WI38 (cell line): Measurements from ENCODE around the gene PRDM12.
A peak's percentile ranks its signal among the peaks of the same experiment; 100 is the strongest.

Experiments used
- H3K4me3 ChIP-seq: 2 replicates; pipeline ENCODE4 v1.5.1; 2011; ENCODE audit warnings: low read depth, mild to moderate bottlenecking, control low read depth, low read length
- TF ChIP-seq, protein P1 (sequence below): IDR thresholded peaks from 2 replicates; pipeline ENCODE4 v1.5.1; 2012; ENCODE audit warnings: low read depth, mild to moderate bottlenecking, control low read depth, low read length

Gene PRDM12

DNA sequence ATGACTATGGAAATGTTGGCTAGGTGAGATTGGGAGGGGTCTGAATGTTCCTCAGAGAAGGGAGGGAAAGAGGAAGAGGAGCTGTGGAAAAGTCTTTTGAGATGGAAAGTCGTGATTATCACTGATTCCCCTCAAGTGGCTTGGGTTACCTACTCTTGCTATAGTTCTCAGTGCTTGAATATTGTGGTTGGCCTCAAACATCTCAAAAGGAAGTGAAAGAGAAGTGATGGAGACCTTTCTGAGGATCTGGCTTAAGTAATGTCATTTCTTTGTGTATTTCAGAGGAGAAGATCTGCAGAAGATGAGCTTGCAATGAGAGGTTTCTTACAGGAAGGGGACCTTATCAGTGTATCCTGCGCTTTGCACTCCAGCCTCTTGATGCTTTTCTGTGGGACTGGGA is 34.7 kb downstream of the PRDM12 start:
- no peak overlapping the region for H3K4me3 ChIP-seq
- TF ChIP-seq, protein P1, sequence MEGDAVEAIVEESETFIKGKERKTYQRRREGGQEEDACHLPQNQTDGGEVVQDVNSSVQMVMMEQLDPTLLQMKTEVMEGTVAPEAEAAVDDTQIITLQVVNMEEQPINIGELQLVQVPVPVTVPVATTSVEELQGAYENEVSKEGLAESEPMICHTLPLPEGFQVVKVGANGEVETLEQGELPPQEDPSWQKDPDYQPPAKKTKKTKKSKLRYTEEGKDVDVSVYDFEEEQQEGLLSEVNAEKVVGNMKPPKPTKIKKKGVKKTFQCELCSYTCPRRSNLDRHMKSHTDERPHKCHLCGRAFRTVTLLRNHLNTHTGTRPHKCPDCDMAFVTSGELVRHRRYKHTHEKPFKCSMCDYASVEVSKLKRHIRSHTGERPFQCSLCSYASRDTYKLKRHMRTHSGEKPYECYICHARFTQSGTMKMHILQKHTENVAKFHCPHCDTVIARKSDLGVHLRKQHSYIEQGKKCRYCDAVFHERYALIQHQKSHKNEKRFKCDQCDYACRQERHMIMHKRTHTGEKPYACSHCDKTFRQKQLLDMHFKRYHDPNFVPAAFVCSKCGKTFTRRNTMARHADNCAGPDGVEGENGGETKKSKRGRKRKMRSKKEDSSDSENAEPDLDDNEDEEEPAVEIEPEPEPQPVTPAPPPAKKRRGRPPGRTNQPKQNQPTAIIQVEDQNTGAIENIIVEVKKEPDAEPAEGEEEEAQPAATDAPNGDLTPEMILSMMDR, result no peak

DNA sequence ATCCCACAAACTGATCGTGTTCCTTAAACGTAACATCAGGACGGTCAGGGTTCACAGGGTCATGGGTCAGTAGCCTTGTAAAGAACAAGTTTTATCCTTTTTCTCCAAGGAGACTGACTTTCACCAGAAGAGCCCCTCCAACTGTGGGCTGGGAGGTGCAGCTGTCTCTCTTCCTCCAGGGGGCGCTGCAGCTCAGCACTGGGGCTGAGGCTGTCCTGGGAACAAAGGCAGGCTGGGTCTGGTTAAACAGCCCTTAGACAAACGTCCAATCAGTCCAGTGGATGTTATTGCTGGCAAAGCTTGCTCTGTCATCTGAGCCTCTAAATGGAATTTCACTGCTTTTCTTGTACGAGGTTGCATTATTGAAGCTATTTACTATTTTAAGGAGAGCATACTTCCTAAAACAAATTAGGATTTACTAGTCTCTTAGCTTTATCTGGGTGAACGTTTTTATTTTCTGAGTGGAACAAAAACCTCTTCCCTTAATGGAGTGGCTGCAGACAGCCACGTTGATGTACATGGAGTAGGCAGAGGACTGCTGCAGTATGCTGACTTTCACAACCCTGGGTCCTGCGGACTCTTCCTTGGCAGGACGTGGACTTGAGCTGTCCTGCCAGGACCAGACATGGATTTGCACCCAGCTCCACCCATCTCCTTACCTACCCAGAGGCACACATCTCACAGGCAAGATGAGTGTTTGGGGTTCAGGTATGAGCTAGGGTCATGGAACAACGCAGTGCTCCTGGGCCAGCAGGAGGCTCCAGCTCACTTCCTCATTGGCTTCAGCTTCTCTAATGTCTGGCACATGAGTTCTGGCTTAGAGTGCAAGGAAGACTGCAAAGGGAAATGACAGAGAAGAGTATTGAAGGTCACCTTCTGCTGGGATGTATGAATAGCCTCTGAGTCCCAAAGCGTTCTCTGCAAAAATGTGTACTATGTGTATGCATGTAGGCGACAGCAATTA is 36.9 kb downstream of the PRDM12 start:
- no peak overlapping the region for H3K4me3 ChIP-seq
- TF ChIP-seq, protein P1, result peak; percentile 95

DNA sequence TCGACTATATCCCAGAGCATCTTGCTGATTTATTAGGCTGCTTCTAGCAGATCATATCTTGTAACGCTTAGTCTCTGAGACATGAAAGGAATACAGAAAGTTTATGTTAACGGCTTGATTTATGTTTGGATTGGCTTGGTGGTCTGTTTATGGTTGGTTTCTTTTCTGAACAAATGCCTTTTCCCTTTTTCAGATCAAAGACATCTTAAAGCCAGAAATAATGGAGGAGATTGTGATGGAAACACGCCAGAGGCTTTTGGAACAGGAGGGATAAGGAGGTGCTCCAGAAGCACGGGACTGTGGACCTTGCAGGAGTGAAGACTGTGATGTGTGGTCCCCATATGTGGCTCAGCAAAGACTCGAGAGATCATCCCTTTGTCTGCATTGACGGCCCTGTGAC is 39.1 kb downstream of the PRDM12 start:
- no peak overlapping the region for H3K4me3 ChIP-seq
- TF ChIP-seq, protein P1, result no peak

DNA sequence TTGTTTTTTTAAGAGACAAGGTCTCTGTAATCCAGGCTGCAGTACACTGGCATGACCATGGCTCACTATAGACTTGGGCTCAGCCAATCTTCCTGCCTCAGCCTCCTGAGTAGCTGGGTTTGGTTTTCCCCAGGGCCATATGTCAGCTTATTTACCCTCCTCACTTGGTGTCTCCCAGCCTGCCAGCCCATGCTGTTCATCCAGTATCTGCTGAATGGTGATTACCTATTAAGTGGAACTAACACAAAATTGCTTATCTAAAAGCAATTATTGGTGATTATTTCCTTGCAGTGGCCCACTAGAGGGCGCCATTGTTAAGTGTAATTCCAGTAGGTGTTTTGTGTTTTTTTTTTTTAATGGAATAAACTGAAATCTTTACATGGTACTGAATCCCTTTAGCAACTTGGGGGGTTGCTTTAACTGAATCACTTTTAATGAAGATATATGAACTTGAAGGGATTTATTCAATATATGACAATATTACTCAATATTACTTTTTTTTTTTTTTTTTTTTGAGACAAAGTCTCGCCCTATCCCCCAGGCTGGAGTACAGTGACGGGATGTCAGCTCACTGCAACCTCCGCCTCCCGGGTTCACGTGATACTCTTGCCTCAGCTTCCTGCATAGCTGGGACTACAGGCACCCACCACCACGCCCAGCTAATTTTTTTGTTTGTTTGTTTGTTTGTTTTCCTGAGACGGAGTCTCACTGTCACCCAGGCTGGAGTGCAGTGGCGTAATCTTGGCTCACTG is 43.0 kb downstream of the PRDM12 start:
- no peak overlapping the region for H3K4me3 ChIP-seq
- TF ChIP-seq, protein P1, result peak; percentile 57; the same call in 1 of the 2 replicates

DNA sequence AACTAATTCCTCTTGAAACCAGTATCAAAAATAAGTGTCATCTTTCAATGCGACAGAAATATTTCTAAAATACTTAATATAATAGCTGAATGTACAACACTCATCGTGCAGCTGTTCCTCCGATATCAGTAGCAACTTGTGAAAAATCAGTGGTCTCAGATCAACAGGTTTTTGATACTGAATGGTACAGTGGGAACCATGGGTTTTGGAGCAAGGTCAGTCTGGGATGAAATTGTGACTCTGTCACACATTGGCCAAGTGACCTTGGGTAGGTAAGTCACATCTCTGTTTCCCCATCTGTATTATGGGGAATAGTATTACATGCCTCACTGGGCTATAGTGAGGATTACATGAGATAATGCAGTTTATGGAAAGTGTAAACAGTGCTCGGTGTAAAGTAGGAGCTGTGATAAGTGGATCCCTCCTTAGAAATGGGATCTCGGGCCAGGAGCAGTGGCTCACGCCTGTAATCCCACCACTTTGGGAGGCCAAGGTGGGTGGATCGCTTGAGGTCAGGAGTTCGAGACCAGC is 46.5 kb downstream of the PRDM12 start:
- H3K4me3 ChIP-seq, result no peak overlapping the region
- TF ChIP-seq, protein P1, result no peak

DNA sequence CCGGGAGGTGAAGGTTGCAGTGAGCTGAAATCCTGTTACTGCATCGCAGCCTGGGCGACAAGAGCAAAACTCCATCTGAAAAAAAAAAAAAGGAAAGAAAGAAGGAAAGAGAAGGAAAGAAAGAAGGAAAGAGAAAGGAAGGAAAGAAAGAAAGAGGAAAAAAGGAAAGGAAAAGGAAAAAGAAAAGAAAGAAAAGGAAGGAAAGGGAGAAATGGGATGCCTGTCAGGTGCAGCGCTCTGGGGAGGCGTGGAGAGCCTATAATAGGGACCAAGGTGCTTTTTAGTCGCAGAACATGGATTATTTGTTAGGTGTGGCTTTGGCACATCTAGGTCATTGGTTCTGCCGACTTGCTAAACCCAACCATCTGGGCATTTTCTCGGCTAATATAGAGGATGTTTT is 47.1 kb downstream of the PRDM12 start:
- H3K4me3 ChIP-seq, result no peak overlapping the region
- TF ChIP-seq, protein P1, result no peak
